Mesenteric fat pad (tissue), 1 donor: ENCODE measurements around the gene AEBP1. TPM values are rescaled to one million over a fixed set of nuclear protein-coding genes. Genes with fewer than 3 reads are reported as not detected.
A peak's percentile ranks its signal among the peaks of the same experiment; 100 is the strongest.

Source experiments
- DNase-seq: peaks from one replicate; pipeline ENCODE4 v3.0.0-alpha.2; 2020; ENCODE audit warnings: low spot score
- long read RNA-seq: library from polyadenylated mRNA; unstranded; transcript quantifications from one replicate; pipeline ENCODE4 v2.0.0, GENCODE V29; 2020
- total RNA-seq: library from RNA; stranded (reverse); fragmentation: NEBNext Ultra II Directional; extraction: Animal tissue kit (Norgen Biotek cat#: 25700); gene quantifications from one replicate; pipeline ENCODE4 v1.2.1, GENCODE V29; 2021
- donor health status: DM: yes; HTN: yes; CAD: no.

The AEBP1 gene
- total RNA-seq = 267 TPM
- long read RNA-seq, full-length matches to known transcripts = 18 of 276 reads
- long read RNA-seq, partial matches to known transcripts = 247 of 276 reads
- long read RNA-seq, other reads (novel, unspliced or antisense) = 11 of 276 reads

- no peak for DNase-seq
Measured at GRCh38 chr7:44103923-44104859, at the start of gene AEBP1. TSS of gene AEBP1 (plus strand) at chr7:44104345. CDS start at chr7:44104666, 321 bp downstream.

DNA sequence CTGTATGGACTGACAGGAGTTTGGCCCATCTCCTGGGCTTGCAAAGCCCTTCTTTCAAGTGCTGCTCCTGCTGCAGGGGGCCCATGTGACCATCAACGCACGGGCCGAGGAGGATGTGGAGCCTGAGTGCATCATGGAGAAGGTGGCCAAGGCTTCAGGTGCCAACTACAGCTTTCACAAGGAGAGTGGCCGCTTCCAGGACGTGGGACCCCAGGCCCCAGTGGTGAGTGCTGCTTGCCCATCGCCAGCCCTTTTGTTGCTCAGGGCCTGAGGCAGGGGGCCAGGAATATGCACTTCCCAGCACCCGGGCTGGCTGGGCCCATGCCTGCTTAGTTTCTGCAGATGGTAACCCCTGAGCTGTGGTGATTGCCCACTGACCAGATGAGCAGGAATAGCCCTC lies 47.5 kb upstream of the AEBP1 start:
- no peak for DNase-seq

DNA sequence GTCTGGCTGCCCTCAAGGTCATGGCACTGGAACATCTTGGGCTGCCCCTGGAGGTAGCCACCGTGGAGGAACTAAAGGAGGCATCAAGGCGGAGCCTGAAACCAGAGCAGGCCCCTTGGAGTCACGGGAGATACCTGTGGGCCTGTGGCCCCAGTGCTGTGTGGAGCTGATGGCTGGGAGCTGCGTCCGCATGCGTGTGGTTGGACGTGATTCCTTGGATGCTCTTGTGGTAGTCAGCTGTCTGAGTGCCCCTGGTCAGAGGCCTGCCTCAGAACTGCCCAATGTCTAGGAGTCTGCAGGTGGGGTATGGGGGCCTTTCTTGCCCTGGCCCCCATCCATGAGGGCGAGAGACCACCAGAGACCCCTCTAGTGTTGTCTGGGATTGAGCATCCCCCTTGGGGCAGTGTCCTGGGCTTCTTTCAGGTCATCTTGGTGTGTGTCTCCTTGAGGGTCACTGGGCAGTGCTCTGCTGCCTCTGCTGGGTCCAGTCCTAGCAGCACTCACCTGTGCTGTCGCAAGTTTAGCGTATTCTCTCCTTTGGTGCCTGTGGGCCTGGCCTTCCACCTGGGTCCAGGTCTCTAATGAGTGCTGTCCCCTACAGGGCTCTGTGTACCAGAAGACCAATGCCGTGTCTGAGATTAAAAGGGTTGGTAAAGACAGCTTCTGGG lies 46.8 kb upstream of the AEBP1 start:
- peak; percentile 89 for DNase-seq

DNA sequence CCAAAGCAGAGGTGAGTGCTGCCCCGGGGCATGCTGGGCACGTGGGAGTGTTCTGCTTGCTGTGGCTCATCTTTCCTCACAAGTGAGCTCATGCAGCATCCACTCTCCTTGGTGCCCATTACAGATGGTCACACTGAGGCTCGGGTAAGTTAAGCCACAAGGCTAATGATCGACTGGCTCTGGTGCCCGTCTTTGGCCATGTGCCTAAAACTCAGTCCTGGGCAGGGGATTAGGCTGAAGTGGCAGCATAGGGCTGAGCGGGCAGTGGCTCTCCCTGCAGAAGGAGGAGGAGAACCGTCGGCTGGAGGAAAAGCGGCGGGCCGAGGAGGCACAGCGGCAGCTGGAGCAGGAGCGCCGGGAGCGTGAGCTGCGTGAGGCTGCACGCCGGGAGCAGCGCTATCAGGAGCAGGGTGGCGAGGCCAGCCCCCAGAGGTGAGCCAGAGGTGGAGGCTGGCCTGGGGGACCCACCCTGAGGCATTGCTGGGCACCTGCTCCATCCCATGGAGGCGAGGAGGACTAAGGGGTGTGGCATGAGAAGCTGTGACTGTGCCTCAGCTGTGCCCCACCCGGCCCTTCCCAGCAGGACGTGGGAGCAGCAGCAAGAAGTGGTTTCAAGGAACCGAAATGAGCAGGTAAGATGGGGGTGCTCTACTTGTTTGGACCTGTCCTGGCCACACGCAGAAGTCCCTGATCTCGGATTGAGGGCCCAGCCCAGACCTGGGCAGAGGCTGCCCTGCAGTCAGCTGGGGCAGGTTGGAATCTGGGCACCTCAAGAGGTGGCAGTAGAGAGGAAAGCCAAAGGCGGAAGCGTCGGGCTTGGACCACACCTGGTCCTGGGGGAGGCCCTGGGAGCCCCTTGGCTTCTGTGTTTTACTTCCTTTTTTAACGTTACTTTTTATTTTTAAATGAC lies 46.0 kb upstream of the AEBP1 start:
- DNase-seq = peak; percentile 69

DNA sequence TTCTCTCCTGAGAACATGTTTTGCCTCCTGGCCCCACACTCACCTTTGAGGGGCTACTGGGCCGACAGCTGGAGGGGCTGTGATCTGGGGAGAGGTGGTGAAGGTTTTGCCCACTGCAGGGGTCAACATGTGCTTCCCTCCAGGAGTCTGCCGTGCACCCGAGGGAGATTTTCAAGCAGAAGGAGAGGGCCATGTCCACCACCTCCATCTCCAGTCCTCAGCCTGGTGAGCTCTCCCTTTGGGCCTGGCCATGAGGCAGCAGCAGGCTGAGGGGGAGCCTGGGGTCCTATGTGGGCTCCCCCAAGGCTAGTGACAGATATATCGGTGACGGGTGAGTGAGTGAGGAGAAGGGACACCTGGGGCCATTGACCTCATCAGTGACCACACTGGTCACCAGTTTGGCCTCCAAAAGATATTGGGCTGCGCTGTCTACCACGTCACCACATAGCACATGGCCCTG lies 45.4 kb upstream of the AEBP1 start:
- DNase-seq = peak; percentile 55

DNA sequence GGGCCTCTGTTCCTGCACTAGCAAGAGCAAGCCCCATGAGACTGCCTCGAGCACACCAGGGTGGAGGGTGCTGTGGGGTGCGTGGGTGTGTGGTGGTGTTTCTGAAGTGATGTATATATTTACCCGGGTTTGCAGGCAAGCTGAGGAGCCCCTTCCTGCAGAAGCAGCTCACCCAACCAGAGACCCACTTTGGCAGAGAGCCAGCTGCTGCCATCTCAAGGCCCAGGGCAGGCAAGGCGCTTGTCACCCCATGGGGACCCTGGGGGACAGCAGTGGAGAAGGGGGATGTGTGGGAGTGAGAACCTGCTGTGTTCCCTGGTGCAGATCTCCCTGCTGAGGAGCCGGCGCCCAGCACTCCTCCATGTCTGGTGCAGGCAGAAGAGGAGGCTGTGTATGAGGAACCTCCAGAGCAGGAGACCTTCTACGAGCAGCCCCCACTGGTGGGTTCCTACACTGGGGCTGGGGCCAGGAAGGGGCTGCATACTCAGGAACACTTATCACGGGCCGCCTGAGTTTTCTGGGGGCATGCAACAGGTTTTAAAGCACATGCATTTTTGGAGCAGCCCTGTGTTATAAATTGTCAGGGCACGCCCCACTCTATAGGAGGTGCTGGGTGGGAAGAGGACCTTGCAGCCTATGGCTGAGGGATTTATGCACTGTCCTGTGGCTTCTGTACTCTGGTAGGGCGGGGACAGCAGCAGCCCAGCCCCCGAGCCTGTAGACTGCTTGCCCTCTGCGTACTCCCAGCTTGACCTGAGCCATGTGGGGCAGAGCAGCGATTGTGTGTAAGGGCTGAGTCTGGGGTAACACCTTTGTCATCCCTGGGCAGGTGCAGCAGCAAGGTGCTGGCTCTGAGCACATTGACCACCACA lies 44.7 kb upstream of the AEBP1 start:
- DNase-seq = peak; percentile 88

DNA sequence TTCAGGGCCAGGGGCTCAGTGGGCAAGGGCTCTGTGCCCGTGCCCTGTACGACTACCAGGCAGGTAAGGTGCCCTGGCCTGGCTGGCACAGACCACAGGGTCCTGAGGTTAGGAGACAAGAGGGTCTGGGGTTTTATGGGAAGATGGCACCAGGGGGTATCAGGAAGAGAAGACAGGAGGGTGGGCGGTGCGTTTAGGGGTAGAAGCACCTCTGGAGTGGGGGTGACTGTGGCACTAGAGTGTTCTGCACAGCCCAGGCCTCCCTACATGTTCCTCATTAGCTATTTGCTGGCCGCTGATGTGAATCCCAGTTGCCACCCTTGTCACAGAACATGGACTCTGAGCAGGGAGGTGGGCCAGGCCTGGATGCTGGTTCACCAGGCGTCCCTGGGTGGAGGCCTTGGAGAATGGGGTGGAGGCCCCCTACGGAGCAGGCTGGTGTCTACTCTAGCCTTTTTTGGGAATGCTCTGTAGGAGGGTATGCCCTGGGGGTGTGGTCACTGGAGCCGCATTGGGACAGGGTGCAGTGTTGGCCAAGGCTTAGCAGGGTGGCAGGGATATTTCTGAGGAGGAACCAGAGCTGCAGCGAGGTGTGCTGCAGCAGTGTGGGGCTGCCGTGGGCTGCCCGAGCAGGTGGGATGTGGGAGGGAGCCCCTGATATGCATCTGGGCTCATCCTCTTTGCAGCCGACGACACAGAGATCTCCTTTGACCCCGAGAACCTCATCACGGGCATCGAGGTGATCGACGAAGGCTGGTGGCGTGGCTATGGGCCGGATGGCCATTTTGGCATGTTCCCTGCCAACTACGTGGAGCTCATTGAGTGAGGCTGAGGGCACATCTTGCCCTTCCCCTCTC lies 43.8 kb upstream of the AEBP1 start:
- peak; percentile 59 for DNase-seq

- DNase-seq = peak; percentile 57
Measured at GRCh38 chr7:44060948-44061644, 43.0 kb upstream of the AEBP1 start.

- DNase-seq = peak; percentile 41
Measured at GRCh38 chr7:44061645-44062179, 42.4 kb upstream of the AEBP1 start.

DNA sequence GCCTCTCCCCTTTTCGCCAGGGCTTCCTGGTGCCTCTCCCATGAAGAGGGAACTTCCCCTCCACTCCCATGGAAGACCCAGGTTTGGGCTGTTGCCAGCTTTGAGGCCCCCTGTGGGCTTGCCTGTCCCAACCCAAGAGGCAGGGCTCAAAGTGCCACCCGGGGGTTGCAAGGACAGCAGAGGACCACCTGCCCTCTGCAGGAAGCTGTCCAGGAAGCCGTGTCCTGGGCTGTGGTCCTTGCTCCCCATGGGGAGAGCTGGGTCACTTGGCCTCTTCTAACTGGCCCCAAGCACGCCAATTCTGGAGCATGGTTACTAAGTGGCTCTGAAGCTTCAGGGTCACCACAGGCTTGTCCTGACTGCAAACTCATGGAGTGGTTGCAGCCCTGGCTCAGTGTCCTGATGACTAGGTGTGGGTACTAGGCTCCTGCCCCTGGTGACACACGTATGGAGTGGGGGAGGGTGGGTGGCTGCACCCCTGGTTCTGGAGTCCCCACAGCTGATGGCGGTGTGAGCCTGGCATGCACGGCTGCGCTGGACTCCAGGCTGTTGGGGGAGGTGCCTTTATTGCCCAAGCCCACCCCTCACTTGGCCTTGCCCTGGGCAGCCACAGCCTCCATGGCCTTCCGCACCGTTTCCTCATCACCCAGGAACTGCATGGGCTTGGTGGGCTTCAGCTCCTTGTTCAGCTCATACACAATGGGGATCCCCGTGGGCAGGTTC lies 41.8 kb upstream of the AEBP1 start:
- peak; percentile 83 for DNase-seq

GRCh38 chr7:44062903-44063295 lies 41.2 kb upstream of the AEBP1 start:
- DNase-seq = no peak

GRCh38 chr7:44063547-44063893 lies 40.6 kb upstream of the AEBP1 start:
- DNase-seq = no peak

GRCh38 chr7:44063894-44064651 lies 40.1 kb upstream of the AEBP1 start:
- DNase-seq = peak; percentile 82

DNA sequence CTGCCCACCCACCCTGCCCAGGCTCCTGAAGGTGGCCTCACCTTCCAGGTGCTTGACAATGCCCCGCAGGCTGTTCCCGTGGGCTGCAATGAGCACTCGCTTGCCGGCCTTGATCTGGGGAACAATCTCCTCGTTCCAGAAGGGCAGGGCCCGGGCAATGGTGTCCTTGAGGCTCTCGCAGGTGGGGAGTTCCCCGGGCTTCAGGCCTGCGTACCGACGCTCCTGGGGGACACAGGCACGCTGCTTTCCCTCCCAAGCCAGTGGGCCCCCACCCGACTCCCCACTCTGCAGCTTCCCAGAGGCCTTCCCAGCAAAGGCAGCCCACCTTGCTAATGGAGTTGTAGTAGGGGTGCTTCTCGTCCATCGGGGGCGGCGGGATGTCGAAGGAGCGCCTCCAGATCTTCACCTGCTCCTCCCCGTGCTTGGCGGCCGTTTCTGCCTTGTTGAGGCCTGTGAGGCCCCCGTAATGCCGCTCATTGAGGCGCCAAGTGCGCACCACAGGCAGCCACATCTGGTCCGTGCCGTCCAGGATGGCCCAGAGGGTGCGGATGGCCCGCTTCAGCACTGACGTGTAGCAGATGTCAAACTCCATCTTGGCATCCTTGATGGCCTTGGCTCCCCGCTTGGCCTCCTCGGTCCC lies 39.2 kb upstream of the AEBP1 start:
- peak; percentile 86 for DNase-seq

- peak; percentile 81 for DNase-seq
Measured at GRCh38 chr7:44065431-44066110, 38.6 kb upstream of the AEBP1 start, which contains the start of gene PGAM2. TSS of gene PGAM2 (minus strand) at chr7:44065567. CDS start at chr7:44065529, 38 bp downstream.

DNA sequence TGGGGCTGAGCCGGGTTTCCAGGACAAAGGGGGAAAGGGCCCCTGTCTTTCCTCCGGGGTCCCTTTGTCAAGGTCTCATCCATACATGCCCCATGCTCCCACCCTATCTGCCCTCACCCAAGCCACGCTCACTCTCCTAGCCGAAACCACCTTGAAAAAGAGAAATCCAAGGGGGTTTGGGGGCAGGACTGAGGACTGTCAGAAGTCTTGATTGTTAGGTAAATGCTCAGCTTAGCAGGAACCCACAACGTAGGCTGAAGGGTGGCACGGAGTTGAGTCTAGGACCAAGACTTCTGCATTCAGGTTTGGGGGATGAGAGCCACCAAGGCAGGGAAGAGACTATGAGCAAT lies 38.1 kb upstream of the AEBP1 start:
- no peak for DNase-seq
